ENCODE data around the gene TSPAN15.

Gene TSPAN15

GRCh38 chr10:69451209-69451783 is at the start of gene TSPAN15:
Gene TSPAN15, plus strand, starts transcription at chr10:69451465. Its CDS starts 130 bp downstream, at chr10:69451595.
- DNase-seq, result peak; percentile 77

GRCh38 chr10:69402386-69402785 is 48.9 kb upstream of the TSPAN15 start:
- DNase-seq, result no peak

GRCh38 chr10:69403066-69403465 is 48.2 kb upstream of the TSPAN15 start:
- DNase-seq, result no peak

- DNase-seq, result no peak
Observed at GRCh38 chr10:69403519-69403918, 47.7 kb upstream of the TSPAN15 start.

GRCh38 chr10:69404786-69405185 is 46.5 kb upstream of the TSPAN15 start:
- DNase-seq, result no peak

- DNase-seq, result no peak
Observed at GRCh38 chr10:69405221-69405620, 46.0 kb upstream of the TSPAN15 start.

GRCh38 chr10:69406302-69406811 is 44.9 kb upstream of the TSPAN15 start:
- no peak for DNase-seq

- no peak for DNase-seq
Observed at GRCh38 chr10:69406816-69407580, 44.3 kb upstream of the TSPAN15 start.

- no peak for DNase-seq
Observed at GRCh38 chr10:69407621-69408301, 43.5 kb upstream of the TSPAN15 start.

- peak; percentile 87 for DNase-seq
Observed at GRCh38 chr10:69408318-69409175, 42.7 kb upstream of the TSPAN15 start.

GRCh38 chr10:69409176-69409495 is 42.1 kb upstream of the TSPAN15 start:
- no peak for DNase-seq

- no peak for DNase-seq
Observed at GRCh38 chr10:69409968-69410367, 41.3 kb upstream of the TSPAN15 start.

GRCh38 chr10:69410487-69410886 is 40.8 kb upstream of the TSPAN15 start:
- no peak for DNase-seq

- DNase-seq, result no peak
Observed at GRCh38 chr10:69411476-69411875, 39.8 kb upstream of the TSPAN15 start.

- no peak for DNase-seq
Observed at GRCh38 chr10:69412232-69412790, 39.0 kb upstream of the TSPAN15 start.

GRCh38 chr10:69413221-69413865 is 37.9 kb upstream of the TSPAN15 start:
- DNase-seq, result no peak

- DNase-seq, result no peak
Observed at GRCh38 chr10:69414036-69415018, 36.9 kb upstream of the TSPAN15 start.

GRCh38 chr10:69415049-69415448 is 36.2 kb upstream of the TSPAN15 start:
- DNase-seq, result no peak

GRCh38 chr10:69415951-69416350 is 35.3 kb upstream of the TSPAN15 start:
- no peak for DNase-seq

- DNase-seq, result no peak
Observed at GRCh38 chr10:69416695-69417094, 34.6 kb upstream of the TSPAN15 start, which contains the start of gene TACR2. Gene TACR2, minus strand, starts transcription at chr10:69416918. Its CDS starts 595 bp downstream, at chr10:69416323.

- no peak for DNase-seq
Observed at GRCh38 chr10:69417542-69417941, 33.7 kb upstream of the TSPAN15 start.
